Smooth muscle cell (in vitro differentiated cells): Measurements from ENCODE around the gene AFAP1L2. TPM values are rescaled to one million over a fixed set of nuclear protein-coding genes. Genes with fewer than 3 reads are reported as not detected.
A peak's percentile ranks its signal among the peaks of the same experiment; 100 is the strongest.

Source experiments
- DNase-seq: peaks from one replicate; lab custom pipeline; 2025; ENCODE audit not compliant: unreplicated experiment; lab: John Stamatoyannopoulos, UW
- H2AFZ ChIP-seq: fragments of 200-600 bp; sonication (generic); 2 replicates; pipeline ENCODE4 v1.6.0; 2016; ENCODE audit warnings: antibody characterized with exemption, low read depth, mild to moderate bottlenecking
- H3F3A ChIP-seq: fragments of 200-600 bp; sonication (generic); 2 replicates; pipeline ENCODE4 v1.6.0; 2017; ENCODE audit warnings: antibody characterized with exemption, low read depth
- H3K27ac ChIP-seq: fragments of 200-600 bp; sonication (generic); 2 replicates; pipeline ENCODE4 v1.5.1; 2016; ENCODE audit warnings: low read depth, mild to moderate bottlenecking
- H3K27me3 ChIP-seq: fragments of 200-600 bp; sonication (generic); 2 replicates; pipeline ENCODE4 v1.6.1; 2016; ENCODE audit warnings: low read depth, mild to moderate bottlenecking
- H3K36me3 ChIP-seq: fragments of 200-600 bp; sonication (generic); 2 replicates; pipeline ENCODE4 v1.5.1; 2016; ENCODE audit warnings: low read depth
- H3K4me1 ChIP-seq: fragments of 200-600 bp; sonication (generic); 2 replicates; pipeline ENCODE4 v1.5.1; 2016; ENCODE audit warnings: low read depth
- H3K4me2 ChIP-seq: fragments of 200-600 bp; sonication (generic); 2 replicates; pipeline ENCODE4 v1.6.0; 2016; ENCODE audit warnings: mild to moderate bottlenecking
- H3K4me3 ChIP-seq: fragments of 200-600 bp; sonication (generic); 2 replicates; pipeline ENCODE4 v1.5.1; 2016; ENCODE audit warnings: mild to moderate bottlenecking
- H3K79me2 ChIP-seq: fragments of 200-600 bp; sonication (generic); 2 replicates; pipeline ENCODE4 v1.6.0; 2016; ENCODE audit warnings: low read depth, mild to moderate bottlenecking
- H3K9ac ChIP-seq: fragments of 200-600 bp; sonication (generic); 2 replicates; pipeline ENCODE4 v1.6.0; 2016; ENCODE audit warnings: low read depth
- H3K9me3 ChIP-seq: fragments of 200-600 bp; sonication (generic); replicated peaks from 2 replicates; pipeline ENCODE4 v1.5.1; 2016; ENCODE audit warnings: low read depth
- H4K20me1 ChIP-seq: fragments of 200-600 bp; sonication (generic); 2 replicates; pipeline ENCODE4 v1.6.0; 2016; ENCODE audit warnings: low read depth
- CTCF ChIP-seq: fragments of 200-600 bp; sonication (generic); IDR thresholded peaks from 2 replicates; pipeline ENCODE4 v1.5.1; 2017; ENCODE audit warnings: borderline replicate concordance, mild to moderate bottlenecking, antibody characterized with exemption; ENCODE audit not compliant: insufficient read depth, poor library complexity, severe bottlenecking
- WGBS: methylation state at CpG from one replicate; pipeline ENCODE4 v1.1.7; 2016; ENCODE audit warnings: low lambda C conversion rate; 5-methylcytosine and 5-hydroxymethylcytosine counted together
- polyA plus RNA-seq: library from polyadenylated mRNA; unstranded; fragments of >200 nt; fragmentation: Nextera tagmentation; extraction: Ambion mirVana; gene quantifications from 2 replicates; pipeline ENCODE4 v1.2.1, GENCODE V29; 2016
- total RNA-seq: library from RNA; depleted of rRNA; stranded (reverse); fragments of >200 nt; gene quantifications from 2 replicates; pipeline ENCODE4 v1.2.3, GENCODE V29; 2014

AFAP1L2 gene
- total and polyA plus RNA-seq, 2 experiments from 2014 or later = 43.3 to 47.2 TPM

DNA sequence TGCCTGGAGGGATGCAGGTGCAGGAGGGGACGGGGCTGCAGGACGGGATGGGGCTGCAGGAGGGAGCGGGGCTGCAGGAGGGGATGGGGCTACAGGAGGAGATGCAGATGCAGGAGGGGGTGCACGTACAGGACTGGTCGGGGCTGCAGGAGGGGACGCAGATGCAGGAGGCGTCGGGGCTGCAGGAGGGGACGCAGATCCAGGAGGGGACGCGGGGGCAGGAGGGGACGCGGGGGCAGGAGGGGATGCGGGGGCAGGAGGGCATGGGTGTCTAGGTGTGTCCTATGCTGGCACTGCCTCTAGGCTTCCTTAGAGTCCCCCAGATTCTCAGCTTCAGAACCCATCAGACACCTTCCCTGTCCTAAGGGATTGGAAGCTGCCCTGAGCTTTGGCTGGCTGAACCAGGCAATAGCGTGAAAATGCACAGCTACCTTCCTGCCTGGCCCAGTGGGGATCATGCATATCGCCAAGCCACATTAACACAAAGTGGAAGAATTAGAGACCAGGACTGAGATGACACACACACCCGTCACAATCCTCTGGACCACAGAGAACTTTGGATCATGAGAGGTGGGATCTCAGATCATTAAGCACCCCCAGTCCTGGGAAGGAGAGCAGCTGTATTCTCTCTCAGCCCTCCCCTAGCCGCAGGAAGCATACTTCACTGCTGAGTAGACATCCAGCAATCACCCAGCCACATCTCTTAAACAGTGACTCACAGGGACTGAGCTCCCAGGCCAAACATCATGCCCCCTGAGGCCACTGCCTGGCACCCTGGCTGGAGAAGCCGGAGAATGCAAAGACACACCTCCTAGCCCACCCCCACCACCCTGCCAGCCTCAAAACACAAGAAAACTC is 98.0 kb downstream of the AFAP1L2 start:
- TF ChIP-seq CTCF = no peak
- Histone ChIP-seq H3K4me2 (peak overlapping the region; percentile 52), H3K4me3 (no peak overlapping the region), H4K20me1 (no peaks in the 10 kb centered on the region), H3K9ac (no peak overlapping the region), H3K79me2 (no peaks in the 10 kb centered on the region), H3K36me3 (no peaks in the 10 kb centered on the region), H3F3A (no peaks in the 10 kb centered on the region), H2AFZ (no peak overlapping the region), H3K4me1 (no peaks in the 10 kb centered on the region), H3K27ac (peak overlapping the region; percentile 65), H3K9me3 (no peaks in the 10 kb centered on the region), H3K27me3 (no peaks in the 10 kb centered on the region)
- peak; percentile 9 for DNase-seq
- WGBS = 1% methylated on average over 5 of the region's 19 CpGs

GRCh38 chr10:114305521-114305925 is 98.8 kb downstream of the AFAP1L2 start:
- Histone ChIP-seq H3K4me3 (no peak overlapping the region), H3K27me3 (no peaks in the 10 kb centered on the region), H3K36me3 (no peaks in the 10 kb centered on the region), H3F3A (no peaks in the 10 kb centered on the region), H3K4me2 (no peak overlapping the region), H3K4me1 (no peaks in the 10 kb centered on the region), H4K20me1 (no peaks in the 10 kb centered on the region), H3K27ac (no peak overlapping the region), H3K9ac (no peak overlapping the region), H3K79me2 (no peaks in the 10 kb centered on the region), H3K9me3 (no peaks in the 10 kb centered on the region), H2AFZ (no peak overlapping the region)
- 100% methylated on average over 1 of the region's 18 CpGs for WGBS
- no peak for DNase-seq
- no peak for TF ChIP-seq CTCF

DNA sequence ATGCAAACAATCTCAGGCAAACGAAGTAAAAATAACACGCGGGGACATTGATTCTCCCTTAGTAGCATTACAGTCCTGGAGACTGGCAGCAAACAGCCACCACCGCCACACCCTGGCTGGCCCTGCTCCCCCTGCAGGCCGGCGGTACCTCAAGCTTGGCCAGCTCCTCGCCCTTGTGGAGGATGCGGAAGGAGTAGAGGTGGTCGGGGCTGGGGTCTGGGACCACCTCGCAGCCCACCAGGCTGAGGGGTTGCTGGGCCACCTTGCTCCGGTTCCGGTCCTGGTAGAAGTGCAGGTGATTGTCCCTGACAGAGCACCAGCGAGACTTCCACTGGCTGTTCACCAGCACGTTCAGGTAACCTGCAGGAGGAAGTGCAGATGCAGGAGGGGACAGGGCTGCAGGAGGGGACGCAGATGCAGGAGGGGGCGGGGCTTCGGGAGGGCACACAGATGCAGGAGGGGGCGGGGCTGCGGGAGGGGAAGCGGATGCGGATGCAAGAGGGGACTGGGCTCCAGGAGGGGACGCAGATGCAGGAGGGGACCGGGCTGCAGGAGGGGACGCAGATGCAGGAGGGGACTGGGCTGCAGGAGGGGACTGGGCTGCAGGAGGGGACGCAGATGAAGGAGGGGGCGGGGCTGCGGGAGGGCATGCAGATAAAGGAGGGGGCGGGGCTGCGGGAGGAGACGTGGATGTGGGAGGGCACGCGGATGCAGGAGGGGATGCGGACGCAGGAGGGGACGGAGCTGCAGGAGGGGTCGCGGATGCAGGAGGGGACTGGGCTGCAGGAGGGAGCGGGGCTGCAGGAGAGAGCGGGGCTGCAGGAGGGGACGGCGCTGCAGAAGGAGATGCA is 99.5 kb downstream of the AFAP1L2 start:
- Histone ChIP-seq H4K20me1 (no peaks in the 10 kb centered on the region), H3K4me3 (peak overlapping the region; percentile 35), H3F3A (no peaks in the 10 kb centered on the region), H3K36me3 (no peaks in the 10 kb centered on the region), H3K27me3 (no peaks in the 10 kb centered on the region), H3K79me2 (no peaks in the 10 kb centered on the region), H3K9ac (no peak overlapping the region), H3K27ac (peak overlapping the region; percentile 9), H3K9me3 (no peaks in the 10 kb centered on the region), H3K4me2 (peak overlapping the region; percentile 62), H3K4me1 (no peaks in the 10 kb centered on the region), H2AFZ (no peak overlapping the region)
- TF ChIP-seq CTCF = peak; percentile 51
- no peak for DNase-seq
- WGBS = 17% methylated on average over 26 of the region's 41 CpGs
